ENCODE results near the gene SLIT3. TPM values are rescaled to one million over a fixed set of nuclear protein-coding genes. Genes with fewer than 3 reads are reported as not detected.

SLIT3 gene
- total and polyA plus RNA-seq, 10 of the 15 experiments (the other 5 are each of a cell fraction or from before 2014, with no cell fraction given), result 0.05 TPM; not detected in 9

DNA sequence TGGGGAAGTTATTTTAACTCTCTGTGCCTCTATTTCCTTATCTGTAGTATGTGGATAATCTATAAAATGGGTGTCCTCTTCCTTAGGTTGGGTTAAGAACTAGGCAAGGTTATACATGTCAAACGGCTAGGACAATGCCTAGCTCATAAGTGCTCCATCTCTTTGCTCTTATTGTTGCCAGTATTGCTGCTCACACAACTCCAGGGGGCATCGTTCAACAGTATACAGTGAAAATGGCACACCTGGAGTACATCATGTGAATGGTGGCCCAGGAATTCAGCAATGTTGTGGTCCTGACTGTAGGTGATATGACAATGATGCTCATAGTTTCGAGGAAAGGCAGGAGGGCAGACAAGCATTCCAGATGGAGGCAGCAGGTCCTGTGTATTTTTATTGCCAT, 30.1 kb downstream of the SLIT3 start:
- no peak for ATAC-seq
- no TSS peak for BruUV-seq (replicated peaks)

More for the DNA sequence above, 30.1 kb downstream of the SLIT3 start:
- H3K4me3 ChIP-seq, result no peak overlapping the region
- DNase-seq (ENCODE audit: low read depth, low spot score), result no peak
- H3K27ac ChIP-seq (ENCODE audit: control insufficient read depth, insufficient read depth), result no peak overlapping the region
- POLR2A ChIA-PET, result no interaction called here
- H3K27me3 ChIP-seq (replicated peaks in 1 of 2; ENCODE audit: control insufficient read depth in 2 of 2, insufficient read depth in 2 of 2, low read length in 1 of 2), result no peaks in the 10 kb centered on the region
- in situ Hi-C loops (cut with MboI) (no loop called here), intact Hi-C loops (cut with micrococcal nuclease; ENCODE audit: unreplicated experiment) (no loop called here)
- H3K9ac ChIP-seq (ENCODE audit: control insufficient read depth, insufficient read depth, low read length), result no peak overlapping the region
- H3K79me2 ChIP-seq (ENCODE audit: control insufficient read depth, insufficient read depth, low read length), result no peaks in the 10 kb centered on the region
- H3K4me2 ChIP-seq (ENCODE audit: control insufficient read depth, insufficient read depth), result no peak overlapping the region
- no peak for FAIRE-seq
- TF ChIP-seq RAD21 (IDR thresholded peaks at IDR 0.05; ENCODE audit: insufficient read depth, low read depth, low read length) (0 out of 2 replicates have a peak, but pooled peaks have one; percentile 3), NBN (IDR thresholded peaks at IDR 0.05) (no peak), ZBTB33 (IDR thresholded peaks at IDR 0.05) (no peak)
- TF ChIP-seq, protein P1, sequence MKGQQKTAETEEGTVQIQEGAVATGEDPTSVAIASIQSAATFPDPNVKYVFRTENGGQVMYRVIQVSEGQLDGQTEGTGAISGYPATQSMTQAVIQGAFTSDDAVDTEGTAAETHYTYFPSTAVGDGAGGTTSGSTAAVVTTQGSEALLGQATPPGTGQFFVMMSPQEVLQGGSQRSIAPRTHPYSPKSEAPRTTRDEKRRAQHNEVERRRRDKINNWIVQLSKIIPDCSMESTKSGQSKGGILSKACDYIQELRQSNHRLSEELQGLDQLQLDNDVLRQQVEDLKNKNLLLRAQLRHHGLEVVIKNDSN (IDR thresholded peaks at IDR 0.05; ENCODE audit: borderline replicate concordance, extremely low read length, insufficient read depth, low read depth, low read length), result no peak
- SMC1A ChIA-PET (ENCODE audit: uncharacterized antibody, unreplicated experiment), result interaction anchor here (1.3 kb wide), 1 partner anchor 198 kb away, joined by 3 read pairs; no protein-coding TSS in a partner anchor
- no peaks in the 10 kb centered on the region for H3K4me1 ChIP-seq (ENCODE audit: control insufficient read depth, insufficient read depth, low read length)
- RAD21 ChIA-PET (ENCODE audit: unreplicated experiment), result no interaction called here
- no peaks in the 10 kb centered on the region for H3K9me3 ChIP-seq (replicated peaks; ENCODE audit: control insufficient read depth, insufficient read depth, low read length)
- H2AFZ ChIP-seq (ENCODE audit: control insufficient read depth, low read depth, low read length), result no peak overlapping the region
- CTCF ChIA-PET, result no interaction called here
- H4K20me1 ChIP-seq (ENCODE audit: control insufficient read depth, insufficient read depth), result no peaks in the 10 kb centered on the region
- 25% methylated on average over 3 of the region's 3 CpGs for WGBS (ENCODE audit: insufficient coverage, insufficient replicate concordance, low lambda C conversion rate, missing lambda C conversion rate)
- no peaks in the 10 kb centered on the region for H3K36me3 ChIP-seq (ENCODE audit: control insufficient read depth in 2 of 2, insufficient read depth in 2 of 2, low read length in 1 of 2)
